ENCODE results near the gene LAMB1. TPM values are rescaled to one million over a fixed set of nuclear protein-coding genes. Genes with fewer than 3 reads are reported as not detected.

Gene LAMB1
- total RNA-seq, 1 donor = 410 TPM

DNA sequence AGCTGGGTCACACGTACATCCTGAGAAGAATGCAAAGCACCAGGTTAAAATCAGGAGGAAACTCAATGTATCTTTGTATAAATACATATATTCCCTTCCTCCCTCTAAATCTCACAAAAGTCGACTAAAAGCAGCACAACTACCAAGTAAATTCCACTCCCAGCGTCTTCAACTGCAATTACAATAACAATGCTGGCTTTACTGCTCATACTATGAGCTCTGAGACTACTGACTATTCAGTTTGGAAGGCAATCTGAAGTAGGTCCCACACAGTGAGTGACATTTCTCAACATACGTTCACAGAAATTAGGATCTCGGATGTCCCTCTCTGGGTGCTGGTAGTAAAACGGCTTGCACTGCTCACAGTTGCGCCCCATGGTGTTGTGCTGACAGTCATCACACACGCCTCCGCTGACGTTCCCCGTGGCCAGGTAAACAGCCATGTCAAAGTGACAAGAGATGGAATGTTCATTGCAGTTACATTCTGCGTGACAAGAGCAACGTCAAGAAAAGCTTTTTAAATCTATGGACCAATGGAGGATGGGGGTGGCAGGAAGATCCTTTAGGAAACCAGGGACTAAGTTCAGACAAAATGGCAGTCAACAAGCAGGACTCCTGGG lies 27.5 kb downstream of the LAMB1 start:
- Histone ChIP-seq H3K27me3 (ENCODE audit: insufficient read depth, low read length) (no peaks in the 10 kb centered on the region), H3K9me3 (ENCODE audit: low read depth, low read length) (no peaks in the 10 kb centered on the region), H4K20me1 (ENCODE audit: insufficient read depth, low read length) (peaks cover 3% of the 10 kb centered on the region), H3K27ac (ENCODE audit: low read depth, low read length) (no peak overlapping the region), H3K36me3 (ENCODE audit: insufficient read depth, low read length) (peaks cover 98% of the 10 kb centered on the region), H3K4me2 (ENCODE audit: insufficient read depth, low read length) (no peak overlapping the region), H3K4me3 (ENCODE audit: insufficient read depth, low read length) (no peak overlapping the region), H3K4me1 (ENCODE audit: insufficient read depth, low read length) (peaks cover 21% of the 10 kb centered on the region), H3K79me2 (ENCODE audit: insufficient read depth, low read length) (peaks cover 19% of the 10 kb centered on the region), H2AFZ (ENCODE audit: low read length) (no peak overlapping the region)
- TF ChIP-seq, protein P1, sequence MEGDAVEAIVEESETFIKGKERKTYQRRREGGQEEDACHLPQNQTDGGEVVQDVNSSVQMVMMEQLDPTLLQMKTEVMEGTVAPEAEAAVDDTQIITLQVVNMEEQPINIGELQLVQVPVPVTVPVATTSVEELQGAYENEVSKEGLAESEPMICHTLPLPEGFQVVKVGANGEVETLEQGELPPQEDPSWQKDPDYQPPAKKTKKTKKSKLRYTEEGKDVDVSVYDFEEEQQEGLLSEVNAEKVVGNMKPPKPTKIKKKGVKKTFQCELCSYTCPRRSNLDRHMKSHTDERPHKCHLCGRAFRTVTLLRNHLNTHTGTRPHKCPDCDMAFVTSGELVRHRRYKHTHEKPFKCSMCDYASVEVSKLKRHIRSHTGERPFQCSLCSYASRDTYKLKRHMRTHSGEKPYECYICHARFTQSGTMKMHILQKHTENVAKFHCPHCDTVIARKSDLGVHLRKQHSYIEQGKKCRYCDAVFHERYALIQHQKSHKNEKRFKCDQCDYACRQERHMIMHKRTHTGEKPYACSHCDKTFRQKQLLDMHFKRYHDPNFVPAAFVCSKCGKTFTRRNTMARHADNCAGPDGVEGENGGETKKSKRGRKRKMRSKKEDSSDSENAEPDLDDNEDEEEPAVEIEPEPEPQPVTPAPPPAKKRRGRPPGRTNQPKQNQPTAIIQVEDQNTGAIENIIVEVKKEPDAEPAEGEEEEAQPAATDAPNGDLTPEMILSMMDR (IDR thresholded peaks at IDR 0.05; ENCODE audit: extremely low read depth, low read depth, low read length) = no peak
- DNase-seq (ENCODE audit: insufficient read length, low spot score, missing footprints) = no peak

DNA sequence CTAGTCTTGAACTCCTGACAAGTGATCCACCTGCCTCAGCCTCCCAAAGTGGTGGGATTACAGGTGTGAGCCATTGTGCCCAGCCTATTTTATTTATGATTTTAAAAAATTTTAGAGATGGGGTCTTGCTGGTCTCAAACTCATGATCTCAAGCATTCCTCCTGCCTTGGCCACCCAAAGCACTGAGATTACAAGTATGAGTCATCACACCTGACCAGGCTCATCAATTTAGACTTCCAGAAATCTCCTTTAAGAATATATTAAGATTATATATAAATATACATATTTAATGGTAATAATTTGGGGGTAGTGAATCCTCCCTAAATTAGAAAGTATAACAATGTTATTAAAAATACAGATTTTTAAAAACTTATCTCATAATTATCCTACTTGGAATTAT lies 29.1 kb downstream of the LAMB1 start:
- Histone ChIP-seq H3K4me1 (ENCODE audit: insufficient read depth, low read length) (peaks cover 24% of the 10 kb centered on the region), H3K4me2 (ENCODE audit: insufficient read depth, low read length) (no peak overlapping the region), H3K27ac (ENCODE audit: low read depth, low read length) (no peak overlapping the region), H4K20me1 (ENCODE audit: insufficient read depth, low read length) (peaks cover 2% of the 10 kb centered on the region), H3K36me3 (ENCODE audit: insufficient read depth, low read length) (peaks cover 94% of the 10 kb centered on the region), H3K79me2 (ENCODE audit: insufficient read depth, low read length) (peaks cover 8% of the 10 kb centered on the region), H3K27me3 (ENCODE audit: insufficient read depth, low read length) (no peaks in the 10 kb centered on the region), H2AFZ (ENCODE audit: low read length) (no peak overlapping the region), H3K4me3 (ENCODE audit: insufficient read depth, low read length) (no peak overlapping the region), H3K9me3 (ENCODE audit: low read depth, low read length) (no peaks in the 10 kb centered on the region)
- TF ChIP-seq, protein P1 (IDR thresholded peaks at IDR 0.05; ENCODE audit: extremely low read depth, low read depth, low read length) = no peak
- DNase-seq (ENCODE audit: insufficient read length, low spot score, missing footprints) = no peak

DNA sequence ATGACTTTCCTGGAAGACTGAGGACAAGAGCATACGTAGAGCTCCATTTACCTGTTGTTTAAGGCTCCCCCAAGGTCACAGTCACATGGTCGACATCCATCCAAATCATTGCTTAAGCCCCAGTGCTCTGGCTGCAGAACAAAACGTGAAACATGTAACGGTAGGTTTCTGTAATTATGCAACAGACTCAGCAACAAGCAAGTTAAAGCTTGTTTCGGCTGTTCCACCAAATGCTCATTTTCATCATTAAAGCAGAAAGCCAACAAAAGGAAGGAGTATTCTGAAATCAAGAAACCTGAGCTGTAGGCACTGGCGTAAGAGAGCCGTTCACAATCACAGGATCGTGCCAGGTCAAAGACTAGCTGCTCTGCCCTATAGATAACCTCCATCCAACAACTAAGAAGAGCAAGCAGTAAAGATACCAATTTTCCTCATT lies 30.0 kb downstream of the LAMB1 start:
- H3K4me3 ChIP-seq (ENCODE audit: insufficient read depth, low read length) = no peak overlapping the region
- no peaks in the 10 kb centered on the region for H3K9me3 ChIP-seq (ENCODE audit: low read depth, low read length)
- peaks cover 8% of the 10 kb centered on the region for H3K79me2 ChIP-seq (ENCODE audit: insufficient read depth, low read length)
- peak overlapping the region; percentile 41 for H3K27ac ChIP-seq (ENCODE audit: low read depth, low read length)
- H3K27me3 ChIP-seq (ENCODE audit: insufficient read depth, low read length) = no peaks in the 10 kb centered on the region
- no peak overlapping the region for H3K4me2 ChIP-seq (ENCODE audit: insufficient read depth, low read length)
- peaks cover 5% of the 10 kb centered on the region for H4K20me1 ChIP-seq (ENCODE audit: insufficient read depth, low read length)
- no peak overlapping the region for H2AFZ ChIP-seq (ENCODE audit: low read length)
- peaks cover 94% of the 10 kb centered on the region for H3K36me3 ChIP-seq (ENCODE audit: insufficient read depth, low read length)
- no peak for DNase-seq (ENCODE audit: insufficient read length, low spot score, missing footprints)
- TF ChIP-seq, protein P1 (IDR thresholded peaks at IDR 0.05; ENCODE audit: extremely low read depth, low read depth, low read length) = no peak
- peaks cover 24% of the 10 kb centered on the region for H3K4me1 ChIP-seq (ENCODE audit: insufficient read depth, low read length)

DNA sequence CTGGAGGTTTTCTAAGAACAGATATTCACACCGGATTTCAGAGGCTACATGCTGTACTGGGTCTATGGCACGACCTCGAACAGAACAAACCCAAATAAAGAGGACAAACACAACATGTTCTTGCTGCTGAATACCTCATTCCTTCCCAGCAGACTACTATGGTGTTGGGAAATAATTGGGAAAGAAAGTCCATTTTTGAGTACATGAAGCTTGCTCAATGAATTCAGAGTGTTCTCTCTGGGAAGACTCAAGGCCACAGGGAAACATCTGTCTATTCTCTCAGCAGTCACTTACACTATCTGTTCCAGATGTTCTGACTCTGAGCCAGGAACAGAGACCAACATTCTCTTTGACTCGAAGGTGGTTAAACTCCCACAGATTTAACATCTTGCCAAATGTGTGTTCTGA lies 30.9 kb downstream of the LAMB1 start:
- peak overlapping the region; percentile 6 for H3K4me2 ChIP-seq (ENCODE audit: insufficient read depth, low read length)
- no peak for DNase-seq (ENCODE audit: insufficient read length, low spot score, missing footprints)
- H3K27me3 ChIP-seq (ENCODE audit: insufficient read depth, low read length) = no peaks in the 10 kb centered on the region
- peaks cover 8% of the 10 kb centered on the region for H3K79me2 ChIP-seq (ENCODE audit: insufficient read depth, low read length)
- H3K4me3 ChIP-seq (ENCODE audit: insufficient read depth, low read length) = no peak overlapping the region
- peak overlapping the region; percentile 41 for H3K27ac ChIP-seq (ENCODE audit: low read depth, low read length)
- H3K9me3 ChIP-seq (ENCODE audit: low read depth, low read length) = no peaks in the 10 kb centered on the region
- H2AFZ ChIP-seq (ENCODE audit: low read length) = no peak overlapping the region
- TF ChIP-seq, protein P1 (IDR thresholded peaks at IDR 0.05; ENCODE audit: extremely low read depth, low read depth, low read length) = no peak
- peaks cover 5% of the 10 kb centered on the region for H4K20me1 ChIP-seq (ENCODE audit: insufficient read depth, low read length)
- peaks cover 25% of the 10 kb centered on the region for H3K4me1 ChIP-seq (ENCODE audit: insufficient read depth, low read length)
- H3K36me3 ChIP-seq (ENCODE audit: insufficient read depth, low read length) = peaks cover 90% of the 10 kb centered on the region
